Measurements from ENCODE around the gene MRPS2.
A peak's percentile ranks its signal among the peaks of the same experiment; 100 is the strongest.

MRPS2 gene

GRCh38 chr9:135480940-135481310 is 19.6 kb upstream of the MRPS2 start:
- no peak for DNase-seq

DNA sequence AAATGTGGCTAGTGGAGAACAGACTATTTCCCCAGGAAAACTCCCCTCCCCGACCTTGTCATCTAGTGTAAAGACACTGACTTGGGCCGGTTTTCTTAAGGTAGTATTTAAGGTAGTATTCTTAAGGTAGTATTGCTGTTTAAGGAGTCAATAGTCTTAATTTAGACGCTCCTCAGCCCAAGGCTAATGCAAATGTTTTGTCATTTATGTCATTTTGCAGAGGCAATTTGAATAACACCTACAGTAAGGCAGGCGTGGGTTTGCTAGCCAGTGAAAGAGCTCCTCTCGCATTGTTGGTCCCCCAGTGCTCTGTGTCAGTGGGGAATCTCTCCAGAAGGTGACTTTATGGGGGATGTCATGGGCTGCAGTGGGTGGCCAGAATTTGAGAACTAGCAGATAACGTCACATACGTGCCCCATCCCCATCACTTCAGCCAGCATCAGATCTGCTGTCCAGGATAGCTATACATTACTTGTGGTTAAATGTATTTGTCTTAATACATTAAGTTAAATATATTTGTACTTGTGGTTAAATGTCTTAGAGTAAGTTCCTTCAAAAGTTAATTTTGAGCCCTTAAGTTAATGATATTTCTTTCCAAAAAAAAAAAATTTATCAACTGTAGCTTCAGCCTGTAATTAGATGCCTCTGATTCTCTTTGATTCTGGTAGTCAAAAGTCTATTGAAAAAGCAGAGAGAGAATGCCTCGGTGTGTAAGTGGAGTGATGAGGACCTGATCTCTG is 18.3 kb upstream of the MRPS2 start:
- DNase-seq, result no peak

DNA sequence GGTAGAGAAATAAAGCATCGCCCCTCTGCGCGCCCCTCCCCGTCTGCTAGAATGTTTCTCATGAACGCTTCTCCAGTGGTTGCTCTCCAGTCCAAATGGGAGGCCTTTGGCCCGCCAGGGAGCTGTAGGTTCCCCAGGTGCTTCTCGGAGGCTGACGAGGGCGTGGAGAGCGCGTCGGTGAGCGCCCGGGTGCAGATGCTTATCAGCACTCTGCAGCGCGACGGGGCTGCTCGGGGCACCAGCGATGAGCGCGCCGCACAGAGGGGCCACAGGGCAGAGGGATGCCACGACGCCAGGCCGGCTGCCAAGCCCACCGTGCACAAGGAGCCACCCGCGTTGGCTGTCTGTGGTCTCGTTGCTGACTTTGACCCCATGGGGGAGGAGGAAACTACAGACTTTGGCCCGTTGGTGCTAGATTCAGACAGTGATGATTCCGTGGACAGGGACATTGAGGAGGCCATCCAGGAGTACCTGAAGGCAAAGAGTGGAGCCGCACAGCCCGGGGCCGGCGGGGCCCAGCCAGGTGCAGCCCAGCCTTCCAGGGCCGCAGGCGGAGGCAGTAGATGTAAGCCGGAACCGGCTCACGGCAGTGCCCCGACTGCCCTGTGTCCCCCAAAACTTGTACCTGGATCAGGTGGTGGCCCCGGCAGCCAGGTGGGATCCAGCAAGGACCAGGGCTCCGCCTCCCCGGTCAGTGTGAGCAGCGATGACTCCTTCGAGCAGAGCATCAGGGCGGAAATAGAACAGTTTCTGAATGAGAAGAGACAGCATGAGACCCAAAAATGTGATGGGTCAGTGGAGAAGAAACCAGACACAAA is 15.8 kb upstream of the MRPS2 start:
- no peak for DNase-seq

- no peak for DNase-seq
Measured at GRCh38 chr9:135485385-135485784, 15.1 kb upstream of the MRPS2 start.

- DNase-seq, result no peak
Measured at GRCh38 chr9:135485832-135486231, 14.7 kb upstream of the MRPS2 start.

DNA sequence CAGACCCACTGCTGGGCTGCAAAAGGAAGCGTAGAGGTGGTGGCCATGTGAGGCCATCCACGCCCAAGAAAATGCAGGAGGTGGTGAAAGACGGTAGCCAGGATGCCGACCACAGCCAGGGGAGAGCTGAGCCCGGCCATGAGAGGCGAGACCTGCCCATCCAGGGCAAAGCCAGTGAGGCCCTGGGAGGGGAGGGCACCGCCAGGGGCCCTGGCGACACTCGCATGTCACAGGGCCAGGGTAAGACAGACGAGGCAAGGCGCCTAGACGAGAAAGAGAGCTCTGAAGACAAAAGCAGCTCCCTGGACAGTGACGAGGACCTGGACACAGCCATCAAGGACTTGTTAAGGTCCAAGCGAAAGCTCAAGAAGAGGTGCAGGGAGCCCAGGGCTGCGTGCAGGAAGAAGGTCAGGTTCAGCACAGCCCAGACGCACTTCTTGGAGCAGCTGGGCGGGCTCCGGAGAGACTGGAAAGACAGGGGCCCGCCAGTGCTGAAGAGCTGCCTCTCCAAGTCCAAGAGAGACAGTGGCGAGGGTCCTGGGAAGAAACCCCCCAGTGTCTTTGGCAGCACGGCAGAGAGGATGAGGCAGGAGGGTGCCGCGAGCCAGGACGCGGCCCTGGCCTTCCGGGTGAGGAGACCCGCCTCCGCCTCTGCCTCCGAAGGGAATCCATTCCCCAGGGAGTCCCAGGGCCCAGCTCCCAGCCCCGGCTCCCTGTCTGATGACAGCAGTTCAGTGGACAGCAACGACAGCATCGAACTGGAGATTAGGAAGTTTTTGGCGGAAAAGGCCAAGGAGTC is 14.0 kb upstream of the MRPS2 start:
- DNase-seq, result no peak

- DNase-seq, result no peak
Measured at GRCh38 chr9:135487281-135488012, 13.0 kb upstream of the MRPS2 start.

DNA sequence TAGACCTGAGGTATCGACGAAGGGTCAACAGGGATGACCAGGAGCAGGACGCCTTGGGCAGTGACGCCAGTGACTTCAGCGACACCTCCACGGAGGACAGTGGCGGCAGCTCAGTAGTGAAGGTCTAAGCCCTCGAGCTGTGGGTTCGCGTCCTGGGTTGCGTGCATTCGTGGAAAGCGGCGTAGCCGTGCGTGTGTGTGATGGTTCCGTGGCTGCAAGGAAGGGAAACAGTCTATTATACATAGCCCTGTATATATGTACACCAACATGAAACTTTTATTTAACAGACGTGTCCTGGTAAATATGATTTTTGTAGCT is 12.5 kb upstream of the MRPS2 start:
- DNase-seq, result no peak

DNA sequence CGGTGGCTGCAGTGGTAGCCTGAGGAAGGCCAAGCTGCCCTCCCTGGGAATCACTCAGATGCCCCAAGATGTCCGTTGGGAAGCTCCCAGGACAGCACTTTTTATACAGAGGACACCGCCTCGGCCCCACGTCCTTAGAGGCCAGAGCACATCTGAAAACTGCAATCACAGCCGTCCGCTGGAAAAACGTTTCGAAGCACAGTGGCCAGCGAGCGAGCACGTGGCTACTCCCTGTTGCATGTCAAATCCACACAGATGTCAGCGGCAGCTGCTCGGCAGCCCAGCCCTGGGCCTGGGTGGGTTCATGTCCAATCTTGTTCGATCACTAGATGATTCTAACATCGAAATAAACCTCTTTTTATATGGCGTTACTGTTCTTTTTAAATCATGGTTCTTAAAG is 12.0 kb upstream of the MRPS2 start:
- DNase-seq, result no peak

DNA sequence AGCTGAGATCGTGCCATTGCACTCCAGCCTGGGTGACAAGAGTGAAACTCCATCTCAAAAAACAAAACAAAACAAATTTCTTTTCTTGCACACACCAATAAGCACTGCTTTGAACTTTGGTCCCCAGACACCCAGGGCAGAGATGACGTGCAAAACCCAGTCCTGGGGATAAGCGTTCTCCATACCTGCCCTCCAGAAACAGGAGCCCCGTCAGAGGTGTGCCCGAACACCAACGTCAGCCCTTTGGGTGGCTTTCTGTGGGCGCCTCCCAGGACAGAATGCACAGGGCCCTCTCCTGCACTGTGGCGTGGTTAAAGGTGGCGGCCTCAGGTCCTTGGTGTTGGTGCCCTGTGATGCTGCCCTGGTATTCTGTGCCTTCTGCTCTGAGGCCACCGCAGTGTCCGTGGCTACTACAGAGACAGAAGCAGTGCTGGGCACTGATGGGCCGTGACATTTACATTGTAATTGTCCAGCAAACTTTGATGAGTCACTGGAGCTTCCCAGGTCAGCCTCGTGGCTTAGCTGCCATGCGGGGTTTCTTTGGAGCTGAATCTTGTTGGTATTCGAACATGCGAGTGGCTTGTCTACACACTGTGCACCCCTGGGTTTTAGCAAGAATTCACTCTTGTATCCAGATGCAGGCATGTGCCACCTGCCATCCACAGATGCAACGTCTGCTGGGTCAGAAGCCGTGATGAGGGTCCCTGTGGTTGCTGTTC is 11.1 kb upstream of the MRPS2 start:
- DNase-seq, result no peak

DNA sequence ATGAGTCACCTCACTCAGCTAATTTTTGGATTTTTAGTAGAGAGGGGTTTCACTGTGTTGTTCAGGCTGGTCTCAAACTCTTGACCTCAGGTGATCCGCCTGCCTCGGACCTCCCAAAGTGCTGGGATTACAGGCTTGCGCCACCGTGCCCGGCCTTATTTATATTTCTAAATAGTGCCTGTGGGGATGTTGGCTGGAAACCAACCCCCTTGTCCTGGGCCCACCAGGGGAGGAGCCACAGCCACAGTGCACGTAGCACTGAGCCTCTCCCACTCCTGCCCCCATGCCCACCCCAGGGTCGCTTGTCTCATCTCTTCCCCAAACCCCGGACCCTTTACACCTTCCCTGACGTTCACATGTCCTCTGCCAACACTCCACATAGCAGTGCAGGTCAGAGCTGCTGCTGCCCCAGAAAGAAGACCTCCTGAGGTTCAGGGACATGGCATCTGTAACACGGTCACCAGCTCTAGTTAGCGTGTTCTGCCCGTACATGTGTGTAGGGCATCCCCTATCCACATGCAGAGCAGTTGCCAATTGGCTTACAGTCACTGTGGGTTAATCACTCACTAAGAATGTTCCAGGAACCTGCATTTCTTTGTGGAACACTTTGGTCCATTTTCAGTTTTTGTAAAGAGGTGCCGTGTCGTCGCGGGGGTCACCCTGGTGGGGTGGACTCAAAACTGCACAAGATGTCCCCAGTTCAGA is 10.2 kb upstream of the MRPS2 start:
- no peak for DNase-seq

DNA sequence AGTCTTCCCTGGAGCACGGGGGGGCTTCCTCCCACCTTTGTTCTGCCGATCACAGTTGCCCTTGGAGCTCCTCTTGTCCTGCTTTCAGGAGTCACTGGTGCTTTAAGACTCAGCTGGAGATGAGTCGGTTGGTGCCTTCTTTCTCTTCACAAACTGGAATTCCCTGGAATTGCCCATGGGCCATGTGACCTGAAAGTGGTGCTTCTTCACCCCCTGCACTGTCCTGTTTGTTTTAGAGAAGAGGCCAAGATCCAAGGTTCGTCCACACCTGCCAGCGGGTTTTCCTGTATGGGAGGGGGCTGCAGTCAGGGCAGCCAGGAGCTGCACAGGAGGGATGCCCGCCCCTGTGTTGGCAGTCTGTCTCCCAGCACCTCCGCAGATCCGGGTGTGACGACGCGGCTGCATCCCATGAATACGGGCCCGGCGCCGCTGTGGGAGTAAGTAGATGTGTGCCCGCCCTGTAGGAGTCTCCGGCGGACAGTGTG is 9.5 kb upstream of the MRPS2 start:
- no peak for DNase-seq

GRCh38 chr9:135491764-135492163 is 8.7 kb upstream of the MRPS2 start:
- no peak for DNase-seq

DNA sequence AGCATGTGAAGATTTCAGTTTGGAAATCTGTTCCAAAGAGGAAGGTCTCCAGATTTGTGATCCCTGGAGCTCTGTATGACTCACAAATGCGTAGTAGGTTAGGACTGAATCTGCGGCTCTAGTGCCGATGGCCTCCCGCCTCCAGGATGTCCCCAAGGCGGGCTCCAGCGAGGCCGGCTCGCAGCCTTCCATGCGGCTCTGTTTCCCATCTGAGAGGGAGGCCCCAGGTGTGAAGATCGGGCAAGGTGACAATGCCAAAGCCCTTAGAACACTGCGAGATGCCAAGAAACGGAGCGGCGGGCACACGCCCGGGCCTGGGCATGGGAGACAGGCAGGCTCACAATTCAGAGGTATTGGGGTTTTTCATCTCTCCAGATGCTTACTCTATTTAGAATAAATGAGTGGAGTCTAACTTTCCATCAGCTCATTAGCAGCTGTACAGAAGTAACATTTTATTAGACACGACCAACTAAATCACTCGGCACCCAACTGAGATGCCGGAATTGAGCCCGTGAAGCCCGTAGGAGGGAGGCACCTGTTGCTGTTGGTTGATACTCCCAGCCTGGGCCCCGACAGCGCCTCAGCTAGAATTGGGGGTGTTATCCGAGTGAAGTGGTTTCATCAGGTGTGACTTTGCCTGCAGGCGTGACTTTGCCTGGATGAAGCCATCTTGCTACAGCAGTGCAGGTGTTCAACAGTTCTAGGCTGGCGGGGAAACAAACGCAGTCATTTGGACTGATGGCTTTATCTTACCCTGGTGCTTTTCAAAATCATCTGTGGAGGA is 7.4 kb upstream of the MRPS2 start:
- DNase-seq, result no peak

DNA sequence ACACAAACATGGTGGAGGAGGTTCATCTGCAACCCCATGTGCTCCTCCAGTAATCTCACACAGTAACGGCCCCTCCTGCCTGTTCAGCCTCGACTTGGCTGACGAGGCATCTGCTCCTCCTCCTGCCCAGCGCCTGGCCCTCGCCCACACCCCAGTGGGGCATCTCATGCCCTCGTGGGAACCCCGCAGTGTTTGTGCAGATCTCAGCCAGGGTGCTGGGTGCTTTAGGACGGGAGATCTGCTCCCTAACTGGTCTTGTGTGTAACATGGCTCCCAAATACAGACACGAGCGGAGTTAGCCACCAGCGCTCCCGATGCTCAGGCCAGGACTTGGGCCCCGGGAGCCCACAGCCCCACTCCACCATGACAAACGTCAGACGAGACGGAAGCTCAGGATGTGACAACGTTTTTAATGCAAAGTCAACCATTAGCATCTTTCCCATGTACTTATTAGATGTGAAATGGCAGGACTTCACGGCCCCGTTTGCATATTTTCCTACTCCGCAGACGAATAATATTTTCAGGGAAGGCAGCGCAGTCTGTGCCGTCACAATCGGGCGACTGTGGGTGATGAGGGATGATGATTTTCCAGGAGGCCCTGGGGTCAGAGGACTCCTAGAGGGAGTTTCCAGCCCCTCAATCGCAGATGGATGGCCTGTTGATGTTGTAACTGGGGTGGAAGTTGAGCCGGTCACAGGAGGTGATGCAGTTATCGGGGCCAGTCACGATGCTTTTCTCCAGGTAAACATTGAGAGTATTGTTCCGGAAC is 5.5 kb upstream of the MRPS2 start:
- no peak for DNase-seq

GRCh38 chr9:135498381-135499126 is 1.9 kb upstream of the MRPS2 start:
- no peak for DNase-seq

- peak; percentile 86 for DNase-seq
Measured at GRCh38 chr9:135499326-135500070, 984 bp upstream of the MRPS2 start.

DNA sequence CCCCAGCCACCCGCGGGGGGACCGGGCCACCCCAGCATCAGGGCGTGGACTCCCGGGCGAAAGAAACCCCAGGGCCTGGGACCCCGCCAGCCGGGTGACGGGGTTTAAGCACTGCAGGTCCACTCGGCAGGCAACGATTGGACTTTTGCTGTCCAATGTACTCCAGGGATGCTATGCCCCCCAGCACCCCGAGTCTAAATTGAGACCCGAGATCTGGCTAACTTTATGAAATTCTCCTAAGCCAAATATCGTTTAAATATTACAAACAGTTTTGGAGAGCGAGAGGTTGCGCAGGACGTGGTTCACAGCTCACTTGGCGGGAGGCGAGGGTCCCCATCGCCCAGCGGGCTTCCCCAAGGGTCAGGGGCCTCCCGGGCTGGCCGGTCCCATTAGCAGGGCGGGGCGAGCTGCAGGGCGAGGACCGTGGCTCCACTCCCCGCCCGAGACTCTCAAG is 384 bp upstream of the MRPS2 start:
- DNase-seq, result peak in 1 of 2 experiments; percentile 59
